Immature natural killer cell (primary cell): ENCODE data around the gene CMSS1. TPM values are rescaled to one million over a fixed set of nuclear protein-coding genes. Genes with fewer than 3 reads are reported as not detected.
A peak's percentile ranks its signal among the peaks of the same experiment; 100 is the strongest.

ENCODE experiments used
- DNase-seq, 3 donors: peaks; one replicate each; pipeline ENCODE4 v3.0.0; 2022; ENCODE audit warnings: mixed read lengths in 1 of 3
- H3K27ac Mint-ChIP-seq, 6 donors: one replicate each; pipeline ENCODE4 v1.8.0; 2020; ENCODE audit warnings: mixed read lengths in 6 of 6, mild to moderate bottlenecking in 5 of 6, inconsistent platforms in 4 of 6, moderate library complexity in 3 of 6
- H3K27me3 Mint-ChIP-seq, 3 donors: one replicate each; pipeline ENCODE4 v1.8.0; 2020 to 2021; ENCODE audit warnings: low read depth in 3 of 3, mild to moderate bottlenecking in 3 of 3, mixed read lengths in 3 of 3, moderate library complexity in 3 of 3, inconsistent platforms in 1 of 3
- H3K36me3 Mint-ChIP-seq, 3 donors: one replicate each; pipeline ENCODE4 v1.8.0; 2020; ENCODE audit warnings: mixed read lengths in 3 of 3, inconsistent platforms in 2 of 3, mild to moderate bottlenecking in 2 of 3
- H3K4me1 Mint-ChIP-seq, 2 donors: one replicate each; pipeline ENCODE4 v1.8.0; 2020; ENCODE audit warnings: inconsistent platforms in 2 of 2, mild to moderate bottlenecking in 2 of 2, mixed read lengths in 2 of 2, moderate library complexity in 1 of 2
- H3K4me3 Mint-ChIP-seq, 5 donors: one replicate each; pipeline ENCODE4 v1.8.0; 2020; ENCODE audit warnings: mild to moderate bottlenecking in 5 of 5, mixed read lengths in 5 of 5, inconsistent platforms in 3 of 5, moderate library complexity in 3 of 5
- H3K9me3 Mint-ChIP-seq, 6 donors: one replicate each; pipeline ENCODE4 v1.8.0; 2020; ENCODE audit warnings: mild to moderate bottlenecking in 6 of 6, mixed read lengths in 6 of 6, inconsistent platforms in 4 of 6, moderate library complexity in 3 of 6
- polyA plus RNA-seq, 3 donors: library from polyadenylated mRNA; unstranded; fragments of 300-500 nt; fragmentation: Illumina TruSeq; gene quantifications; one replicate each; pipeline ENCODE4 v1.2.3, GENCODE V29; 2021

CMSS1 gene
- polyA plus RNA-seq, 3 donors from 2014 or later = 12.1 to 13.4 (median 12.8) TPM

- Mint-ChIP-seq H3K4me1 (peaks cover 8 to 20% of the 10 kb centered on the region in 2 donors), H3K27me3 (peaks cover 0 to 9% (median 0%) of the 10 kb centered on the region in 3 donors), H3K27ac (peak overlapping the region in 1 of 6 donors; percentile 20), H3K36me3 (no peaks in the 10 kb centered on the region), H3K9me3 (no peaks in the 10 kb centered on the region), H3K4me3 (peak overlapping the region in 4 of 5 donors; percentile 58 to 82 (median 74))
- DNase-seq = no peak
Observed at GRCh38 chr3:99877031-99877579, 59.4 kb downstream of the CMSS1 start.

- Mint-ChIP-seq H3K27ac (peak overlapping the region in 2 of 6 donors; percentile 20 to 46), H3K4me1 (peaks cover 8 to 20% of the 10 kb centered on the region in 2 donors), H3K4me3 (no peak overlapping the region), H3K36me3 (no peaks in the 10 kb centered on the region), H3K9me3 (no peaks in the 10 kb centered on the region), H3K27me3 (peaks cover 0 to 5% (median 0%) of the 10 kb centered on the region in 3 donors)
- no peak for DNase-seq
Observed at GRCh38 chr3:99878005-99878404, 60.3 kb downstream of the CMSS1 start.

- DNase-seq = no peak
- no peaks in the 10 kb centered on the region for H3K9me3 Mint-ChIP-seq
- peaks cover 13 to 29% of the 10 kb centered on the region in 2 donors for H3K4me1 Mint-ChIP-seq
- H3K4me3 Mint-ChIP-seq = no peak overlapping the region
- H3K36me3 Mint-ChIP-seq = no peaks in the 10 kb centered on the region
- no peak overlapping the region for H3K27ac Mint-ChIP-seq
- H3K27me3 Mint-ChIP-seq = peaks cover 0 to 5% (median 0%) of the 10 kb centered on the region in 3 donors
Observed at GRCh38 chr3:99879275-99879674, 61.6 kb downstream of the CMSS1 start.

DNA sequence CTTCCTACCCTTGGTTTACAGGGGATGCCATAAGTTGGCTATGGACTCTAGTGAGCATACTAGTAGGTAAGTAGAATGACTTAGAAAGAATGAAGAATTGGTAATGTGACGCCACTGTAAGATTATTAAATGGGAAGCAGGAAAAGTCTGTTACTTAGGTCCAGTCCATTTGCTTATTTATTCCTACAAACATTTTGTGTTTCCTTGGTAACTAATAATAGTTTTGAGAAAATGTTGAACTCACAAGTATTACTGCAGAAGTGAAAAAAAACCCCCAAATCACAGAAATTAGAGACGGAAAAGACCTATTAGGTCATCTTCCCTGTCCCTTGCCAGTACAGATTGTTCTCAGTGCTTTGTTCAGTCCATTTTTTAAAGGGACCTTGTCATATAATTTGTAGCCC is 63.5 kb downstream of the CMSS1 start:
- H3K9me3 Mint-ChIP-seq = no peaks in the 10 kb centered on the region

DNA sequence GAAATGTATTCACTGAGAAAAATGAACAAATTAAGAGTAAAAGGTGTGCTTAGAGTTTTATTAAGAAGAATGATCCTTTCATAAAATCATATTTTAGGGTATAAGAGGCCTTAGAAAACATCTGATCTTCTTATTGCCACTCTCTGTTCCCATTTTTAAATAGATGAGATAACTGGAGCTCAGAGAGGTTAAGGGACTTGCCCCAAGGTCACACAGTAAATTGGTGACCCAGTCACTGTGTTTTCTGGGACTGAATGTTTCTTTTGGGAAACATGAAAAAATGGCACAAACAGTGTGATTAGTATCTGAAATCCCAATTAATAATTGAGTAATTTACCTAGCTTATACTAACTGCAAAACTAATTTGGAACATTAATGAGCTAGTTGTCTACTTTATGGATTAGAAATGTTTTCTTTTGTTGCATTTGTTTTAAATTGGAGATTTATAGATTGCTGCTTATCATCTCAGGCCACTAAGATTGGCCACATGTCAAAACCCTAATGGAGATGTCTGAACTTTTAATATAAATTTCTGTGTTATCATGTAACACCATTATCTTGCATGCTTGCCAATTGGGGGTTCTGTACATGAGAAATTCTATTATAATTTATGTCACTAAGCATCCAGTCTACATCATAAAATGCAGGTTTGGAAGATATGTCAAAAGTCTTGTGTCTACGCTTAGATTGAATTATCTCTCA is 64.9 kb downstream of the CMSS1 start:
- Mint-ChIP-seq H3K4me1 (peaks cover 16 to 21% of the 10 kb centered on the region in 2 donors), H3K27ac (no peak overlapping the region), H3K36me3 (peaks cover 0 to 5% (median 0%) of the 10 kb centered on the region in 3 donors), H3K9me3 (no peaks in the 10 kb centered on the region), H3K4me3 (no peak overlapping the region), H3K27me3 (peaks cover 0 to 1% (median 0%) of the 10 kb centered on the region in 3 donors)
- no peak for DNase-seq

More for the DNA sequence above, 63.5 kb downstream of the CMSS1 start:
- peaks cover 0 to 5% (median 0%) of the 10 kb centered on the region in 3 donors for H3K36me3 Mint-ChIP-seq
- no peak overlapping the region for H3K4me3 Mint-ChIP-seq
- DNase-seq = no peak
- H3K27ac Mint-ChIP-seq = no peak overlapping the region
- H3K4me1 Mint-ChIP-seq = peaks cover 19 to 27% of the 10 kb centered on the region in 2 donors
- peaks cover 0 to 2% (median 0%) of the 10 kb centered on the region in 3 donors for H3K27me3 Mint-ChIP-seq

- no peak for DNase-seq
- peaks cover 0 to 5% (median 0%) of the 10 kb centered on the region in 3 donors for H3K36me3 Mint-ChIP-seq
- H3K4me3 Mint-ChIP-seq = no peak overlapping the region
- H3K27me3 Mint-ChIP-seq = no peaks in the 10 kb centered on the region
- peaks cover 16 to 21% of the 10 kb centered on the region in 2 donors for H3K4me1 Mint-ChIP-seq
- H3K27ac Mint-ChIP-seq = no peak overlapping the region
- H3K9me3 Mint-ChIP-seq = no peaks in the 10 kb centered on the region
Observed at GRCh38 chr3:99883138-99883461, 65.4 kb downstream of the CMSS1 start.

GRCh38 chr3:99883693-99884092 is 66.0 kb downstream of the CMSS1 start:
- DNase-seq = no peak
- Mint-ChIP-seq H3K9me3 (no peaks in the 10 kb centered on the region), H3K36me3 (peaks cover 0 to 5% (median 0%) of the 10 kb centered on the region in 3 donors), H3K27me3 (no peaks in the 10 kb centered on the region), H3K4me1 (peaks cover 16 to 21% of the 10 kb centered on the region in 2 donors), H3K27ac (peak overlapping the region in 1 of 6 donors; percentile 18), H3K4me3 (no peak overlapping the region)

DNA sequence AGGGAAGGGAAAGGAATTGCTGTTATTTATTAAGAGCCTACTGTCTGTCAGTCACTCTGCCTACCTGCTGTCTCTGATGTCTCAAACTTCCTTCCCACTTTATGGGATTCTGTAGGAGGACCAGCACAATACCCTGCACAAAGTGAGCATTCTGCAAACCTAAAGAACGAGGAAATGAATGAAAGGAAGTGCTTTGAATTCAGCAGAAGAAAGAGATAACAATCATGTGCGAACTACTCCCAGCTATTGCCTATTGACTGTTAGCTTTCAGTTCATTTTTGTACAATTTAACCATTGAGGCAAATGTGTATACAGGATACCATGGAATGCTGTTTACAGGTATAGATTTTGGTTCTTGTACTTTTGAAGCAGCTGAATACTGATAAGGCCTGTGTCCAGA is 66.8 kb downstream of the CMSS1 start:
- H3K27me3 Mint-ChIP-seq = no peaks in the 10 kb centered on the region
- peak overlapping the region in 1 of 6 donors; percentile 18 for H3K27ac Mint-ChIP-seq
- H3K9me3 Mint-ChIP-seq = no peaks in the 10 kb centered on the region
- peaks cover 0 to 5% (median 0%) of the 10 kb centered on the region in 3 donors for H3K36me3 Mint-ChIP-seq
- H3K4me1 Mint-ChIP-seq = peaks cover 16 to 21% of the 10 kb centered on the region in 2 donors
- no peak for DNase-seq
- H3K4me3 Mint-ChIP-seq = peak overlapping the region in 3 of 5 donors; percentile 26 to 40 (median 28)

GRCh38 chr3:99885085-99885484 is 67.4 kb downstream of the CMSS1 start:
- H3K4me3 Mint-ChIP-seq = peak overlapping the region in 3 of 5 donors; percentile 19 to 56 (median 28)
- no peaks in the 10 kb centered on the region for H3K27me3 Mint-ChIP-seq
- H3K36me3 Mint-ChIP-seq = peaks cover 0 to 5% (median 0%) of the 10 kb centered on the region in 3 donors
- H3K4me1 Mint-ChIP-seq = peaks cover 16 to 21% of the 10 kb centered on the region in 2 donors
- no peak overlapping the region for H3K27ac Mint-ChIP-seq
- no peaks in the 10 kb centered on the region for H3K9me3 Mint-ChIP-seq
- DNase-seq = no peak

- no peak overlapping the region for H3K27ac Mint-ChIP-seq
- no peak overlapping the region for H3K4me3 Mint-ChIP-seq
- H3K36me3 Mint-ChIP-seq = peaks cover 0 to 5% (median 0%) of the 10 kb centered on the region in 3 donors
- H3K9me3 Mint-ChIP-seq = no peaks in the 10 kb centered on the region
- DNase-seq = no peak
- H3K27me3 Mint-ChIP-seq = no peaks in the 10 kb centered on the region
- peaks cover 16 to 21% of the 10 kb centered on the region in 2 donors for H3K4me1 Mint-ChIP-seq
Observed at GRCh38 chr3:99885851-99886250, 68.2 kb downstream of the CMSS1 start.

DNA sequence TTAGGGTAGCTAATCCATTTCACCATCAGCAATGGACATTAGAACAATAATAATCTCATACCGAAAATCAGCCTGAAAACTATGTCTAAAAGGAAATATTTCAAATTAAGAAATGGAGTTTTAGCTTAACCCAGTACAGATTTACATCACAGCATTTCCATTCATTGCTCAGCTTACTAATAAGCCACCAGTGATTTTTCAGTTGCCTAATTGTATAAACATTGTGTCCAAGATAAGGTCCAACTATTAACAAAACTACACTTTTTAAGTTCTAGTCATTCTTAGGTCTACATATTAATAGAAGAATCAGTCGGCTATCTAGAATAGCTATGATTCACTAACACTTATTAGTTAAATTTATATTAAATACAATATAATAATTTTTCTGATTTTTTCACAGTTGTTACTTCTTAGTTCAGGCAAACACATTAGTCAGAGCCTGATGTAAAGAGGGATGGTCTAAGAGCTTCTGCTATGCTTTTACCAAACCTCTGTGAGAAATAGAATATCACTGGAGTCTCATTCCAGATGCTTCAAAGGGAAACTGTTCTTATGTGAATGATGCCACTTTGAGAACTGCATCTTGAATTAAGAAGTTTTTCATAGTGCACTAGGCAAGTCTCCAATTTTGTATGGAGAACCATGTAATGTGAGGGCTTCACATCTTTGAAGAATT is 74.1 kb downstream of the CMSS1 start:
- H3K4me3 Mint-ChIP-seq = no peak overlapping the region

GRCh38 chr3:99892332-99892731 is 74.7 kb downstream of the CMSS1 start:
- no peak for DNase-seq
- Mint-ChIP-seq H3K27ac (no peak overlapping the region), H3K4me3 (no peak overlapping the region), H3K27me3 (no peaks in the 10 kb centered on the region), H3K4me1 (peaks cover 1 to 8% of the 10 kb centered on the region in 2 donors), H3K36me3 (no peaks in the 10 kb centered on the region), H3K9me3 (no peaks in the 10 kb centered on the region)

More for the DNA sequence above, 74.1 kb downstream of the CMSS1 start:
- Mint-ChIP-seq H3K9me3 (no peaks in the 10 kb centered on the region), H3K36me3 (no peaks in the 10 kb centered on the region), H3K4me1 (peaks cover 1 to 8% of the 10 kb centered on the region in 2 donors), H3K27ac (no peak overlapping the region), H3K27me3 (no peaks in the 10 kb centered on the region)
- no peak for DNase-seq

GRCh38 chr3:99895131-99895696 is 77.6 kb downstream of the CMSS1 start:
- H3K36me3 Mint-ChIP-seq = no peaks in the 10 kb centered on the region

More at GRCh38 chr3:99895131-99895696, 77.6 kb downstream of the CMSS1 start:
- Mint-ChIP-seq H3K27me3 (no peaks in the 10 kb centered on the region), H3K27ac (no peak overlapping the region), H3K4me1 (peaks cover 1 to 8% of the 10 kb centered on the region in 2 donors), H3K4me3 (no peak overlapping the region), H3K9me3 (no peaks in the 10 kb centered on the region)
- no peak for DNase-seq
